ENCODE measurements around the gene GAS2L2.

- no peak for TF ChIP-seq CTCF (IDR thresholded peaks at IDR 0.05; ENCODE audit: poor library complexity)
- TF ChIP-seq EZH2 (IDR thresholded peaks at IDR 0.05; ENCODE audit: borderline replicate concordance), result no peak
- no peak for TF ChIP-seq EZH2phosphoT487 (IDR thresholded peaks at IDR 0.05; ENCODE audit: low read depth, severe bottlenecking, unreplicated experiment)
Measured at GRCh38 chr17:35730400-35731005, 22.5 kb downstream of the GAS2L2 start.

Measured in hepatocyte (in vitro differentiated cells).